GM19395 (cell line): ENCODE measurements around the gene WWOX.

Source experiments
- ATAC-seq: cut with Tn5 transposase; IDR thresholded peaks from one replicate; pipeline ENCODE4 v1.9.1; 2021; ENCODE audit warnings: mild to moderate bottlenecking, moderate library complexity; ENCODE audit not compliant: unreplicated experiment

Gene WWOX

GRCh38 chr16:78945336-78945735 lies 845.9 kb downstream of the WWOX start:
- ATAC-seq: no peak

GRCh38 chr16:78946556-78946955 lies 847.1 kb downstream of the WWOX start:
- ATAC-seq: no peak

- no peak for ATAC-seq
These were observed 851.3 kb downstream of the WWOX start for GRCh38 chr16:78950768-78951167.

- ATAC-seq: no peak
These were observed 853.2 kb downstream of the WWOX start for GRCh38 chr16:78952630-78953029.

- no peak for ATAC-seq
These were observed 854.1 kb downstream of the WWOX start for GRCh38 chr16:78953526-78953925.

GRCh38 chr16:78955206-78955605 lies 855.8 kb downstream of the WWOX start:
- no peak for ATAC-seq

- no peak for ATAC-seq
These were observed 857.4 kb downstream of the WWOX start for GRCh38 chr16:78956859-78957258.

GRCh38 chr16:78957317-78958100 lies 858.1 kb downstream of the WWOX start:
- no peak for ATAC-seq

- peak; percentile 55 for ATAC-seq
These were observed 862.0 kb downstream of the WWOX start for GRCh38 chr16:78961464-78961863.

GRCh38 chr16:78962457-78962929 lies 863.0 kb downstream of the WWOX start:
- peak; percentile 87 for ATAC-seq

GRCh38 chr16:78967948-78968347 lies 868.5 kb downstream of the WWOX start:
- no peak for ATAC-seq

GRCh38 chr16:78969721-78970120 lies 870.3 kb downstream of the WWOX start:
- no peak for ATAC-seq

- ATAC-seq: no peak
These were observed 871.2 kb downstream of the WWOX start for GRCh38 chr16:78970650-78971049.

- no peak for ATAC-seq
These were observed 872.6 kb downstream of the WWOX start for GRCh38 chr16:78972006-78972405.

- ATAC-seq: no peak
These were observed 873.5 kb downstream of the WWOX start for GRCh38 chr16:78972986-78973385.

- no peak for ATAC-seq
These were observed 876.8 kb downstream of the WWOX start for GRCh38 chr16:78976212-78976611.

GRCh38 chr16:78980825-78981224 lies 881.4 kb downstream of the WWOX start:
- no peak for ATAC-seq

- no peak for ATAC-seq
These were observed 882.8 kb downstream of the WWOX start for GRCh38 chr16:78982096-78982744.

- ATAC-seq: no peak
These were observed 884.9 kb downstream of the WWOX start for GRCh38 chr16:78984324-78984723.

- ATAC-seq: no peak
These were observed 885.5 kb downstream of the WWOX start for GRCh38 chr16:78984887-78985464.

GRCh38 chr16:78985716-78986605 lies 886.5 kb downstream of the WWOX start:
- no peak for ATAC-seq
